ENCODE measurements around the gene LRRN3.

Gene LRRN3

GRCh38 chr7:111108000-111108399, 17.1 kb downstream of the LRRN3 start:
- no peak for FAIRE-seq

- FAIRE-seq: no peak
These were observed 17.6 kb downstream of the LRRN3 start for GRCh38 chr7:111108496-111108895.

GRCh38 chr7:111112439-111112838, 21.5 kb downstream of the LRRN3 start:
- FAIRE-seq: no peak

DNA sequence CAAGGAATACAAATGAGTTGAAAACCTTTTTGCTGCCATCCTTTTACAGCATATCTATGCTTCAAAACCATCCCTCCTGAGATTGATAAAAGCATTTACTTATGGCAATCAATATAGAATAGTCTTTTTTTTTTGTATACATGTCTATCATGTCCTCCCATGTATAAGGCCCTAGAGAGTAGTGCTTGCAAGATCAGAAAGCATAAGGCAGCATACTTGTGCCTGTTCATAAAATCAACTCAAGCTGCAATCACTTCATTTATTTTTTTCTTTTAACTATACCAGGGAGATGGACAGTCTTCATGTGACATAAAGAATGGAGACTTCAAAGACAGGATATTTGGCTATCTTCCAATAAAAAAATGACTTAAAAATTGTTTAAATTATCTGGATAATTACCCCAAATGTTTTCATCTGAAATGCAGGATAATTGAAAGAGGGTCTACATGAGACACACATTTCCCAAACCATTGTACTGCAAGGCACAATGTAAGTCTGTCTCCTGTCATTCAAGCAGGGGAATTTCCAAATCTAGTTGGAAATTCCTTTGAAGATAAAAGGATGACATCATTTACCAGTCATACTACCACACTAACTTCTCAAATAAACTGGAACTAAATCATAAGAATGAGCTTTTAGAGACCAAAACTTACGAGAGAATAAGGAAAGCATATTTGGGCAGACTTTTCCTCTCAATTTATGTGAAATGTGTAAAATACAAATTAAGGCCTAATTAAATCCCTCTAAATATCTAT, 22.5 kb downstream of the LRRN3 start:
- FAIRE-seq: no peak

DNA sequence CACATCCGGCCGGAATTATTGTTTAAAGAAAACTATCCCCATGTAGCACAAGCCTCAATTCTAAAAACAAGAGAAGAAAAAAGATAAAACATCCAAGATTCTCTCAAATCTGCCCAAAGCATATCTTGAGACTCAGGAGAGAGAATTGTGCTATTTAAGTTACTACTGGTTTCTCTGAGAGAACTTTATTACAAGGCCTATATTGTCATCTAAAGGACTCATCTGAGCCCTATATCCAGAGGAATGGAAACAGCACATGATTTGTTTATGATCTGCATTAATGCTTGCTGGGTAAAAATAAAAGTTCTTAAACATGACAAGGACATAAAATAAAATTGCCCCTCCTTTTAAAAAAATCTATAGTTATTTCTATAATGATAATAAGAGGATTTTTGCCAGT, 25.0 kb downstream of the LRRN3 start:
- FAIRE-seq: no peak

DNA sequence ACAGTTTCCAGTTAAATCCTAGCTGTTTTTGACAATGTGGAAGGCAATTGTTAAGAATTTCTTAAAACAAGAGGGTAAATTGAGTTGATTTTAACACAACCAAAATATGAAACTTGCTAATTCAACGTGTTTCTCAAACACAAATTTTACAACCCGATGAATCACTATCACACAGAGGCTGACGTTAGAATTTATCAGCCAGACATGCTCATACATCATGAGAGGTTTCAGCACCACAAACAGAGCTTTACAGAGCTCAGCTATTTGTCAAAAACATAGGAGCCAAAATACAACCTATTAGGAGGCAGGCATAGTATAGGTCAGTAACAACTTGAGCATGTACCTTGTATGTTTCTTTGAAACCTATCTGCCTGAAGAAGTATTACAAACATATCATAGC, 36.1 kb downstream of the LRRN3 start:
- no peak for FAIRE-seq

- FAIRE-seq: no peak
These were observed 38.5 kb downstream of the LRRN3 start for GRCh38 chr7:111129435-111129834.

GRCh38 chr7:111132833-111133232, 41.9 kb downstream of the LRRN3 start:
- no peak for FAIRE-seq

DNA sequence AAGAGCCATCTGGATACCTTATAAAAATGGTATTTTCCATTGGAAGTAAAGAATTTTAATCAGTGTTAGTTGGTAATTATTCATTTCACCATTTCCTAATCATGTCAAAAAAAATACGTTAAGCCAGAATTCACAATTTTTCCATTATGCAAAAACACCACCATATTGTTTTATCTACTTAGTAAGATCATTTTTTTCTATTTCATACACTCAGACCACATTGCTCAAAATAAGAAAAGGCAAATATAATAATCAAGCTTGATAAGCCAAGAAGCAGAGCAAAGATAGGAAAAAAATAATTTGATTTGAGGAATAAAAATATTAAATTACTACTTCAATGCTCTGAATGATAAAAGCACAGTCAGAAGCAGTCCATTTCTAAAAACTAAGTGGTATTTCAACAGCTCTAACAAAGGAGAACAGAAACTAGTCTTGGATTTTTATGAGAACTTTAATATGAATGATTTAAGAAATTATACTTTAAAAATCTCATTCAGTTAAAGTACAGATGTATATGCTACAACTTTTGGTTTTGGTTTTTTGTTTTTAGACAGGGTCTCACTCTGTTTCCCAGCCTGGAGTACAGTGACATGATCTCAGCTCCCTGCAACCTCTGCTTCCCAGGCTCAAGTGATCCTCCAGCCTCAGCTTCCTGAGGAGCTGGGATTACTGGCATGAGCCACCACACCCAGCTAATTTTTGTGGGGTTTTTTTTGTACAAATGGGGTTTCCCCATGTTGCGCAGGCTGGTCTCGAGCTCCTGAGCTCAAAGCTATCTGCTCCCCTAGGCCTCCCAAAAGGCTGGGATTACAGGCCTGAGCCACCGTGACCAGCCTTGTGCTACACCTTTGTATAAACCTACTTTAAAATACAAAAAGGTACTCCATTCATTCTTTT, 46.6 kb downstream of the LRRN3 start:
- no peak for FAIRE-seq

DNA sequence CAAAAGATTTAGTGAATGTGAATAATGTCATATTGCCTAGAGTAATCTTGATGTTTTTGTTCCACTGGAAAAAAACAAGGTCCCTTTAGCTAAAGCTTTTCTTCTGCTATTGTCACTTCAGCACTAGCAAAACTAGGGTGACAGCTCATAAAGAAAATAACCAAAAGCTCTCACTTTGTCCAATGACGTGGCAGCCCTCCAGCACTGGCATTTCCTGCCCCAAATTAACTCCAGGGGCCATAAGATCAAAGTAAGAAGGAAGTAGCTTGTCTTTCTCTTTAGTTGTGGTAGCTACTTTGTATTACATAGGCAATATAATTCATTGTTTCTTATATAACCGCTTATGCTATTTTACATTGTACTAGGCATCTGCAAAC, 47.3 kb downstream of the LRRN3 start:
- FAIRE-seq: no peak

DNA sequence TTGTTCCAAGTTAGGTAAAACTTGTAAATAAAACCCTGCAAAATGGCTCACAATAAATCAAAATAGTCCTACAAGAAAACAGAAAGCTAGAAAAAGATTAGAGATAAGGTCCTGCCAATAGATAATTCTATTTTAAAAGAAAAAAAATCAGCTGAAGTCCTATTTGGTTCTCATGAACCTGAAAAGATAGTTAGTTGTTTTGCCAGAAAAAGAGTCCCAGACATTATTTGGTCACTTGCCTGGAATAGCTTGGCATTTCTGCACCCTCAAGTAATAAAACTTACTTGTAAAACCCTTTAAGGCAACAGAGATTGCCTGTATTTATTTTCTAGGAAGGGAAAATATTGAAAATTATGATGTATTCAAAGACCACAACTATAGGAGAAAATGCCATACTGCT, 47.7 kb downstream of the LRRN3 start:
- no peak for FAIRE-seq

DNA sequence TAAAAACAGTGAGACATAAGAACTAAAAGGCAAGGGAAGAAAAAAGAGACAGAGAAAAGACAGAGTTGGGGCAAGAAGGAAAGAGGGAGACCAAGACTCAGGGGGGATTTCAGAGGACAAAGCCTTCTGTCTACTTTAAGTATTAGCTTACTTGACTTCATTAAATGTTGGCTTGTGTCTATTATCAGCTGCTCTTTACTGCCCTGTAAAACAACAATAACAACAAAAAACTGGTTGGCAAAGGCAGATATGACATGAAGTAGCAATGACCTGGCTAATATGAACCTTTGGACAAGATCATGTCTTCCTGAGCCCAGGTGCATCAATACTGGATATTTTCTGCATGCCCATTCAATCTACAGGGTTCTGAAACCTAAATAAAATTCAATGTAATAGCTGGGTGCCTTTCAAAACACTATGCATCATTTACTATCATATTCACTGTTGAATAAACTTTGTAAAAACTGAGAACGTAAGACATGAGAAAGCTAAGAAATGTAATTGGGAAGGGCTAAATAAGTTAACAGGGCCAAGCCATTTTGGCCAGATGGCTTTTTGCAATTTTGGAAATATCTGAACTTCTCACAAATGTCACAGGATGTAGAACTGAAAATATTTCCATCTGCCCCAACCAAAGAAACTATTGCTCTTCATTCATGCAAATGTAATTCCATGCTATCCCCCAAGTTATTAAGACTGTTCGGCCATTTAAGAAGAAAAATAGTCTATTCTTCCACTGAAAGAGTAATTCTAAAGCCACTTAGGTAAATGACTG, 49.4 kb downstream of the LRRN3 start:
- FAIRE-seq: no peak

DNA sequence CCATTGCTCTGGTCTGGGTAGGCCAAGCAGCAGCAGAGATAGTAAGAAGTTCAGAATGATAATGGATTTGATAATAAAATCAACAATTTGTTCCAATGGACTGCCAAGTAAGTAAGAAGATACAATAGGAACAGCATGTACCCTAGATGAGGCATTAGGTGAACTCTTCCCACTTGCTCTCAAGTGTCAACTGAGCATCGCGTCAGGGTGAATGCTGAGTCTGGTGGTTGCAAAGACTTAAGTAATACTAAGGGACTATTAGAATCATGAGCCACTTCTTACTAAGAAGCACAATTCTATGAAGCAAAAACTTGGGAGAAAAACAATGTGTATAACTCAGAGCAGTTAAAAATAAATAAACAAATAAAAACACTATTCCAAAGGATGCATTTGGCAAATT, 54.5 kb downstream of the LRRN3 start:
- no peak for FAIRE-seq

DNA sequence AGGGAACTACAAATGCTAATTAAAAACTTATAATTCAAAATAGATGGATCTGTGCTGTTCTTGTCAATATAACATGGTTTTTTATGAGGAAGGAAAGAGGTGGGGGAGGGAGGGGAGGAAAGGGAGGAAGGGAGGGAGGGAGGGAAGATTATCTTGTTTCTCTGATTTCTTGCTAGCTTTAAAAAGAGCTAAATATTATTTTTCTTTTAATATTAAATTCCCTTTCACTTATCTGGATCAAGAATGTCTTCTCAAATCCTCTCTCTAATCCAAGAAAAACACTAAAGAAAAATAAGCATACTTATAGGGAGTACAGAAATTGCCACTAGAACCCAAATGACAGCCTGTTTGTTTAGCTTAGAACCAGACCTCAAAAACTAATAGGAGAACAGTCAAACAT, 55.2 kb downstream of the LRRN3 start:
- FAIRE-seq: no peak

DNA sequence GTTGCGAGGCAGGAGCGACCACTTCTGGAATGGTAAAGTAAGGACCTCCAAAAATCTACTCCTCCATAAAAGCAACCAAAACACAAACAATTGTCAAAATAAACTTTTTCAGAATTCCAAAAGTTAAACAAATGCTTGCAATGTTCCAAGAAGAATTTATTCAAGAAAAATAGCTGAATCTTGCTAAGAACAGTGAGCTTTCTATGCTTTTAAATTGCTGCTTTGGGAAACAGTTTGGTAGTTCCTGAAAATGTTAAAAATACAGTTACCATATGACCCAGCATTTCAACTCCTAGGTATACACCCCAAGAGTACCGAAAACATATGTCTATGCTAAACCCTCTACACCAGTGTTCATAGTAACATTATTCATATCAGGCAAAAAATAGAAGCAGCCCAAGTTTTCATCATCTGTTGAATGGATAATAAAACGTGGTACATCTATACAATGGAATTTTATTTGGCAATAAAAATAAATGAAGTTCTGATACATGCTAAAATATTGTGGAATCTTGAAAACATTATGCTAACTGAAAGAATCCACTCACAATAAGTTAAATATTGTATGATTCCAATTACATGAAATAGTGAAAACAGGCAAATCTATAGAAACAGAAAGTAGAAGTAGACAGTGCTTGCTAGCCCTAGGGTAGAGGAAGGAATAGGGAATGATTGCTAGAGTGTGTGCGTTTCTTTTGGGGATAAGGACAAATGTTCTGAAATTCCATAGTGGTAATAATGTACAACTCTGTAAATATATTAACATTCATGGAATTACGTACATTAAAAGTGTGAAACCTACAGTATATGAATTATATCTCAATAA, 57.0 kb downstream of the LRRN3 start:
- FAIRE-seq: no peak

GRCh38 chr7:111150709-111151108, 59.8 kb downstream of the LRRN3 start:
- FAIRE-seq: no peak

DNA sequence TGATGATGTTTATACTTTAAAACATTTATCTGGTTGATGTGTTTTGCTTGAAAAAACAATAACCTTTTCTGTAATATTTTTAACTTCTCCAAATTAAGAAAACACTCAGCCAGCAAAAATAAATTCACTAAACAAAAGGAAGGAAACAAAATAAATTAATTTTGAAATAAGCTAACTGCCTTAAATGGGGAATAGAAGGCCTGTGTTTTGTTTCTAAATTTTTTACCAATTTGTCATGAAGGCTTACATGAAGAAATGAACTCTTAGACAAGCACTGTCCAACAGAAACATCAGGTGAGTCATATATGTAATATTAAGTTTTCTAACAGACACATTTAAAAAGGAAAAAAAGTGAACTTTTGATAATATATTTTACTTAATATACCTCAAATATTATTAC, 68.5 kb downstream of the LRRN3 start:
- FAIRE-seq: no peak

DNA sequence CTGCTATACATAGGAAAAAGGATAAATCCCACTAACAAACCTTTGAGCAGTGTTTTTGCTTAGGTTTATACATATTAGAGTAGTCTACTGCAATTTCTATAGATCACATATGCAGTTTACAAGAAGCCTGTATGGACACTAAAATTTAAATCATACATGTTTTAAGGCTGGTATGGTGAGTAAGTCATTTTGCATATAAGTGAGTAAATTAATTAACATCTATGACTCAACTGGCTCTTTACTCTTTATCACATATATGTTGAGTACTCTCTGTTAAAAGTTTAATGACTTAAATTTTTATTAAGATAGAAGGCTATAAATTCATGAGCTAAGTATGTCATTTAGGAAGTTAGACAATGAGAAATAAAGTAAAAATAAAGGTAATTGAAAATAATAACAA, 69.4 kb downstream of the LRRN3 start:
- no peak for FAIRE-seq

- no peak for FAIRE-seq
These were observed 71.8 kb downstream of the LRRN3 start for GRCh38 chr7:111162692-111163091.

GRCh38 chr7:111164442-111164841, 73.5 kb downstream of the LRRN3 start:
- no peak for FAIRE-seq

DNA sequence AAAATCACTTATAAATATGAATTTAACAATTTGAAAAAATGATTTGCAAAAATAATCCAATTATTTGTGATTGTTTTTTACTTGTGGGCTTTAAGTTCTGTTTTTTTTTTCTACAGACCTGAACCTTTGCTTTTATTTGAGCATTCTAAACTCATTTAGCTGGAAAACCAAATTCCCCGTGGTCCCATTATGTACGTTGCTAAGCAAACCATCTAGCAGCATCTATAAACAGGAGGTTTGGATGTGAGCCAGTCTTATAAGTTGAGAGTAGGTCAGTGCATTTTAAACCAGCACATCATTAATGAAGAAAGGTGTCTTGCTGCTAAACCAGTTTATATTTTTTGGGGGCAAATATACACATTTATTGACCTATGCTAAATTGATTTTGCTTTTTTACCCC, 77.3 kb downstream of the LRRN3 start:
- no peak for FAIRE-seq

DNA sequence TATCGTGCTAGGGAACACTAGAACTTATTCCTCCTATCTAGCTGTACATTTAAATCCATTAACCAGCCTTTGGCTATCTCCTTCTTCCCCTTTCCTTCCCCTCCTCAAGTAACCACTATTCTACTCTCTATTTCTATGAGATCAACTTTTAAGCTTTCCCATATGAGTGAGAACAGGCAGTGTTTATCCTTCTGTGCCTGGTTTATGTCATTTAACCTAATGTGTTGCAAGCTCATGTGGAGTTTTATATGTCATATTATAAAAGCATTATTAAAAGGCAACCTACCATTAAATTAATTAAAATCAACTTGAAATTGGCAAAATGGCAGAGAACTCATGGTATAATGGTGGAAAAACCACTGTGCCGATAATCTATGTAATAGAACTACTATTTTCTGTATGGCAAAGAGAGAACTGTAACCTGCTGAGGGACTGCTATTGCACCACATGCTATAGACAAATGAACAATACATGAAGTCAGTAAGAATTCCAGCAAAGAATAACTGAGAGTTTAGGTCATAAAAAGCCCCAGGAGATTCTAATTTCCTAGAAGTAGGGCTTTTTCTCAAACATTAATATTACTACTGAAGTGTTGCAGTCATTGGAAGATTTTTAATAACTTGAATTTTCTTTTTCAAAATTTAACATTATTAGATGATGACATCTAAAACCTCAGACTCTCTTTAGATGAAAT, 81.8 kb downstream of the LRRN3 start:
- no peak for FAIRE-seq

Measured in G401.6 (cell line).